NCI-H524 treated with DMSO at 0.1 percent for 48 hours (cell line): ENCODE measurements around the gene RAVER1.
A peak's percentile ranks its signal among the peaks of the same experiment; 100 is the strongest.

Source experiments
- DNase-seq: peaks from one replicate; lab custom pipeline; 2025; lab: John Stamatoyannopoulos, UW

The RAVER1 gene

DNA sequence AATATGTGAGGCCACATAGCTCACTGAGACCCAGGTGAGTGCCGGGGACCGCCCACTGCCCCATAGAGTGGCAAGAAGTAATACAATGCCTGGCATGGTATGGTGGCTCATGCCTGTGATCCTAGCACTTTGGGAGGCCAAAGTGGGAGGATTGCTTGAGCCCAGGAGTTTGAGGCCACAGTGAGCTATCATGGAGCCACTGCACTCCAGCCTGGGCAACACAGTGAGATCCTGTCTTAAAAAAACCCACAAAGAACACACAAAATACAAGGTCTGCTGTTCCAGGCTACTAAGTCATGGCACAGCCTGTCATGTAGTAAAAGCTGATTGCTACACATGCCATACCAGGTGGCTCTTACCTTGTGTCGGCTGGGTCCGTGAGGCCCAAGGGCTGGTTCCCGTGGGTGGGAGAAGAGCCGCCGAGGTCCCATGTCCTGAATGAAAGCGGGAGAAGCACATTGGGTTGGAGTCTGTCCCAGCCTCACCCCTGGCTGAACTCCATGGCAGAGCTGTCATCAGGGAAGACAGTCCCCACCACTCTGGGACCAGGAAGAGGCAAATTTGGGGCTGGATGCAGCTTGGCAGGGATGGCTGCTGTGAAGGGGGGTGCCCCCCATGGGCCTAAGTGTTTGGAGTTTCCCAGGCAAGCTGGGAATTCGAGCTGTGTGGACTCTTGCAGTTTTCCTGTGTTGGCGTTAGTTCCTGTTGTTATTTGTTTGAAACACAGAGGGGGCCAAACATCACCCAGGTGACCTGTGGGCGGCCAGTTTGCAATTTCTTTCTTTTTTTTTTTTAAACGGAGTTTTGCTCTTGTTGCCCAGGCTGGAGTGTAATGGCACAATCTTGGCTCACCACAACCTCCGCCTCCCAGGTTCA lies 14.3 kb downstream of the RAVER1 start:
- DNase-seq: no peak

DNA sequence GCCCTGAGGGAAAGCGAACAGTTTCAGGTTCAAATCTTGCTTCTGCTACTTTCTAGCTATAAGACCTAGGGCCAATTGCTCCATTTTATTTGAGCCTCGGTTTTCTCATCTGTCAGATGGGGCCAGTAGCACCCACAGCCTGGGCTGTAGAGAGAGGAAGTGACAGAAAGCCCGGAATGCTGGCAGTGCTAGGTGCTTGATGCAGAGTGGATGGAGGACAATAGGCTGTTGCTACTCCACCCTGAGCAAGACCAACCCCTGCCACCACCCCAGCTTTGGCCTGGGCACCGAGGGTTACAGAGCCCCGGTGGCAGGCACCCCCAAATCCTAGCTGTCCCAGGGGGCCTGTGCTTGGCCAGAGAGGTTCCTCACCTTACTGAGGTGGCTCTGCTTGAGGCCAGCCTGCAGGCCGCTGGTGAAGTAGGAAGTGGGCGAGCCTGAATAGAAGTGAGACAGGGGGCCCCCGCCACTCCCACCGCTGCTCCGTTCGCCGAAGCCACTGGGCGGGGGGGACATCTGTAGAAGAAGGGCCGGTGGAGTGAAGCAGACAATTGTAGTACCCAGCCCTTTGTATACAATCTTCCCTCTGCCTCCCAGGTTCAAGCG lies 15.4 kb downstream of the RAVER1 start:
- no peak for DNase-seq

DNA sequence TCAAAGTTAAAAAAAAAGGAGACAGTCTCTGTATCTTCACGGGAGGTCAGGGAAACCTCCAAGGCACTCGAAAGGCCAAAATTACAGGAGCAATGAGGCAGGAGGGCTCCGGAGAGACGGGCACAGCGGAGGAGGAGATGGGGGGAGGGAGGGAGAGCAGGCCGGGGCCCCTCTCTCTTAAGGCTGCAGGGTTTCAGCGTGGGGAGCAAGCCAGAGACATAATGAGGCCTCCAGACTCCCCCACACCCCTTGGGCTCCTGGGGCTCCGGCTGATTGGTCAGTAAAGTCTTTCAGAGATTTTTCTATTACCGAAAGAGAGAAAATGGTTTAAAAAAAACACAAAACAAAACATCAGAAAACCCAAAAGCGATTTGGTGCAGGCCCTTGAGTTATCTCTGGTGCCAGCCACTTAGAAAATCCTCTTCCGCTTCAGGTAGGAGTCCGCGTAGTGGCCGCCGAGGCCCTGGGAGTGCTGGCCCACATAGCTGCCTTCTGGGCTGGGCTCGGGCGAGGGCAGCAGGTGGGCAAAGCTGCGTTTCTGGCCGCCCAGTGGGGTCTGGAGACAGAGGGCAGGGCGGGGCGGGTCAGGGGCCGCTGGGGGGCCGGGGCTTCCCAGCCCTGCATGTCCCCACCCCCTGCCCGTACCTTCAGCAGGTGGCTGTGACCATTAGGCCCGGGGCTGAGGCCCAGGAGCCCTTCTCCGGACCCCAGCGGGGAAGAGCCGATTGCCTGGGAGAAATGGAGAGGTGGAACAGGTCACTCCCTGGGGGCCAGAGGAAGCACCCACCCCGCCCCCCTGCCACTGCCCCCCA lies 16.1 kb downstream of the RAVER1 start:
- DNase-seq: no peak

GRCh38 chr19:10316229-10317044 lies 16.9 kb downstream of the RAVER1 start:
- DNase-seq: no peak

DNA sequence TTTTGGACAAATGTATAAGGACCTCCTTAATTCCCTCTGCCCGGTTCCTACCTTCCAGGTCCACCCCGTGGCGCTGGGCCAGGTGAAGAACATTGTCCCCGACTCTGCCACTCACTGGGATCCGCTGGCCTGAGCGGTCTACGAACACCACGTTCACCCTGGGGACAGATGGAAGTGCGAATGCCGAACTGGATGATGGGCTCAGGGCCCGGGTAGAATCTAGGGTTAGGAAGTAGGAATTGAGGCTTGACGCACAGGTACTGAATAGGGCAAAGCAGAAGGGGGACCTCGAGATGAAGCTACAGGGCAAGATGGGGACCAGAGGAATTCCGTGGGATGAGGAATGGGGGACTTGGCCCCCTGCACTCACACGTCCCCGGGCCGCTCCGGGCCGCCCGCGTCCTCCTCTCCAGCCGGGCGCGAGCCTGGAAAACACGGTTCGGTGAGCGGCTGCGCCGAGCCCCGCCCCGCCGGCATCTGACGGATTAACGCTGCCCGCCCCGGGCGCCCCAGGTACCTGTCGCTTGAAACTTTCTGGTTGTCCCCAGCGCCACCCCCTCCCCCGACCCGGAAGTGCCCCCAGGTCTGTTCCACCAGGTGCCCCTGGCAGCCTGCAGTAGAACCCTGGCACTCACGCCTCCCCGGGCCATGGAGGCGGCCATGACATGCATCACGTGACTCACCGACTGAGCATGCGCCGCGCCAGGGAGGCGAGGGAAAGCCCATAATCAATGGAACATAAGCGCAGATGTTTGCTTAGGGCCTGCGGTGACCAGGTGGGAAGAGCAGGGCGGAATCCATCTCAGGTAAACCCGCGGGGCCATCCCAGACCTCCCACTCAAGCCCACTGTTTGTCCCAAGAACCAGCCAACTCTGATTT lies 17.8 kb downstream of the RAVER1 start, which contains the start of gene FDX2:
Gene FDX2, minus strand, starts transcription at position 681 of the 880 bp plus-strand sequence. Its CDS starts 19 bp downstream, at position 662.
- peak; percentile 75 for DNase-seq

DNA sequence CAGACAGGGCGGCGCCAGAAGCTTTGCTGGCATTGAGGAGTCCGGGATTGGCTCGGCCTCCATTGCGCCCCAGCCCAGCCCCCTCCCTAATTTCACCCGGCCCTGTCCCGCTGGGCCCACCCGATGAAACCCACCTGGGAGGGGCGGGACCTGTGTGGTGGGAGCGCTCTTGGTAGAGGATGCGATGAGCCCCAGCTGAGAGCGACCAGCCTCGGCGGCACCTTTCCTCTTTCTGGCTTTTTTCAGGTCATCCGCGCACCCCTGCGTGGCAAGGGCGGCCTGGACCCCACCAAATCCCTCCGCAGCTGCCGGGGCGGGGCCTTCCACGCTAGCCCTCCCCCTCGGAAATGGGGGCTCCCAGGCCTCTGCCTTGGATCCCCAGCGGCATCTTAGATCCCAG lies 23.9 kb downstream of the RAVER1 start, which contains the start of gene ZGLP1:
Gene ZGLP1, minus strand, starts transcription at position 393 of the 400 bp plus-strand sequence.
- DNase-seq: no peak

DNA sequence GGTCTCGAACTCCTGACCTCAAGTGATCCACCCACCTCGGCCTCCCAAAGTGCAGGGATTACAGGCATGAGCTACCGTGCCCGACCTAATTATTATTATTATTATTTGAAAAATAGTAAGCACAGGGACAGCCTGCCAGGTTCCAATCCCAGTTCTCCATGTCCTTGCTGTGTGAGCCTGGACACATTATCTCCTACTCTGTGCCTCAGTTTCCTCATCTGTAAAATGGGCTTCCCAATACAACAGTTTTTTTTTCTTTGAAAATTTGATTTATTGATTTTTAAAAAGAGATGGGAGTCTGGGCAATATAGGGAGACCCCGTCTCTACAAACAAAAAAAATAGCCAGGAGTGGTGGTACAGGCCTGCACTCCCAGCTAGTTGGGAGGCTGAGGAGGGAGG lies 27.0 kb downstream of the RAVER1 start:
- no peak for DNase-seq

- DNase-seq: no peak
These were observed 28.1 kb downstream of the RAVER1 start for GRCh38 chr19:10305139-10305806.

DNA sequence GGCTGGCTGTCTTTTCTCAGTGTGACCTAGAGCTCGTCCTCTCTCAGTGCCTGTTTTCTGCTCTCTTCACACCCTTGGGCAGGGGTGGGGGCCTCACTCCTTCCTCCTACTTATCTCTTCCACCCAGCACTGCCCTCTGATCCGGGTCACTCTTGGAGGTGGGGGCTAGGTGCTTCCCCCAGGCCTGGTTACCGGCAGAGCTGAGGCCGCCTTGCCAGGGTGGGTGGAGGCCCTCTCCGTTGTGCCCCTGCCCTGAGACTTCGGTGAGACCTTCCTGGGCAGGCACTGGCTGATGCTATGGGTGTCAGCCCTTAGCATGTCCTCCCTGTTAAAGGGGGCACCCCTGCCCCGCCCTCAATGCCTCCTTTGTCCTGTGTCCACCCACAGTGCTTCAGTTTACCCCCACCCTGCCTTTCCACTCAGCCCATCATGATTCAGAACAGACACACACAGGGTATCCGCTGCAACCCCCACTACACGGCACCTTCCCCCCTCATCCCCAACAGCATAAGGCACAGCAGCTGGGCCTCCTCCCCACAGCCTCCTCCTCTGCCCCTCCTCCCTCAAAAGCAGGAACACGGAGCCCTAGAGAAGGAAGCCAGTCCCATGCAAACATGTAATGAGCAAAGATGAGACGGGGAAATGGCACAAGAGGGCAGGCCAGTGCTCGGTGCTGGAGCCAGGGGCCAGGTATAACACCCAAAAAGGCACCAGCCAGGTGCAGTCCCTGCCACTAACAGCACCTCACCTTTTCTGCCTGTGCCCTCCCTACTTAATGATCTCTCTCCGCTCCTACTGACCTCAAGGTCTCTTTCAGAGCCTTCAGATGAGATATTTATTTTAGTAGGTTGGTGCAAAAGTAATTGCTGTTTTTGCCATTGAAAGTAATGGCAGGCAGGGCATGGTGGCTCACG lies 33.5 kb downstream of the RAVER1 start:
- DNase-seq: no peak

DNA sequence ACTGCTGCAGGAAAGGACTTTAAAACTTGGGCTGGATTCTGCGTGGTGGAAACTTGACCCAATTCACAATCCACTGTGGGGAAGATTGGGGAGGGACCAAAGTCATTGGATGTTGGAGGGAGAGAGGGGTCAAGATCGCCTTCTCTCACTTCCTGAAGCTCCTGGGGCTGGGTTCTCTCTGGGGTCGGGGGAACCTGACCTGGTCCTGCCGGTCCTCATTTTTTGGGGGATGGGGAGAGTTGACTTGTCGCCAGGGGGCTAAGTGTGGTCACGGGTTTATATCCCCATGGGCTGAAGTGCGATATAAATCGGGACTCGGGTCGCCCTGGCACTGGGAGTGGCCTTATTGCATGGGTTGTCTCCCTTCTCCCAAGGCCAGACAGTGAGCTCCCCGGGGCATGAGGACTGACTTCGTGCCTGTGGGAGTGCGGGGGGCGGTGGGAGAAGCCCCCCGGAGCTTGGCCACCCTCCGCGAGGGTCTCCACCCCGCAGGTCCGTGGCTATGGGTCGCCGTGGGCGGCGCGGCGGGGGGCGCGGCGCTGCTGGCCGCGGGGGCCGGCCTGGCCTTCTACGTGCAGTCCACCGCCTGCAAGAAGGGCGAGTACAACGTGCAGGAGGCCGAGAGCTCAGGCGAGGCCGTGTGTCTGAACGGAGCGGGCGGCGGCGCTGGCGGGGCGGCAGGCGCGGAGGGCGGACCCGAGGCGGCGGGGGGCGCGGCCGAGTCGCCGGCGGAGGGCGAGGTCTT lies 37.3 kb downstream of the RAVER1 start:
- DNase-seq: no peak

- DNase-seq: no peak
These were observed 38.0 kb downstream of the RAVER1 start for GRCh38 chr19:10295305-10295846.

DNA sequence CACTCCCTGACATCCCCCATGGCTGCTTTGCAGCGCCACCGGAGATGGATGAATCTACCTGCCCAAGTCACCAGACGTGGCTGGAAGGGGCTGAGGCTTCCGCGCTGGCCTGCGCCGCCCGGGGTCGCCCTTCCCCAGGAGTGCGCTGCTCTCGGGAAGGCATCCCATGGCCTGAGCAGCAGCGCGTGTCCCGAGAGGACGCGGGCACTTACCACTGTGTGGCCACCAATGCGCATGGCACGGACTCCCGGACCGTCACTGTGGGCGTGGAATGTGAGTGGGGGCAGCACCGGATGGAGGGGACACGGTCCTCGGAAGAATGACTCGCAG lies 39.0 kb downstream of the RAVER1 start:
- no peak for DNase-seq

- DNase-seq: no peak
These were observed 39.5 kb downstream of the RAVER1 start for GRCh38 chr19:10293637-10294367.

DNA sequence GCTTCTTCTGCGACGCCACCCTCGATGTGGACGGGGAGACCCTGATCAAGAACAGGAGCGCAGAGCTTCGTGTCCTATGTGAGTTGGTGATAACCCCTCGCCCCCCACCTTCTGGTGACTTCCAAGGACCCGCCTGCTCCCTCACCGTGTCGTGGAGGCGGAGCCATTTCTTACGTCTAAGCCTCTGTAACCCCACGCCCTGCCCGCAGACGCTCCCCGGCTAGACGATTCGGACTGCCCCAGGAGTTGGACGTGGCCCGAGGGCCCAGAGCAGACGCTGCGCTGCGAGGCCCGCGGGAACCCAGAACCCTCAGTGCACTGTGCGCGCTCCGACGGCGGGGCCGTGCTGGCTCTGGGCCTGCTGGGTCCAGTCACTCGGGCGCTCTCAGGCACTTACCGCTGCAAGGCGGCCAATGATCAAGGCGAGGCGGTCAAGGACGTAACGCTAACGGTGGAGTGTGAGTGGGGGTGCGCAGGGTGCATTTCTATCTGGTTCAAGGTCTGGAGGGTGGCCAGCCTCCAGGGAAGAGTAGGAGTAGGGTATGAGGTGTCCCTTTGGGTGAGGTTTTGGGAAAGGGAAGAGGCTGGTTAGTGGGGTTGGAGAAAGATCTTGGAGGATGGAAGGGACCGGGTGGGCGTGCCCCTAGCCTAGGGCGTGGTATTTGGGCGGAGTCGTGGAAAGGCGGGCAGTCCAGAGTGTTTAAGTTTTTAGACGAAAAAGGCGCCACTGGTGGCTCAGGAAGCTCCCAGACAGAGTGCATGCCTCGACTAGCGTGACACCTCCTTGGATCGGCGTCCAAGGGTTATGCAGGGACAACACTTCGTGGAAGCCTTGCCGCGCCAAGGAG lies 40.3 kb downstream of the RAVER1 start:
- no peak for DNase-seq

- DNase-seq: no peak
These were observed 41.0 kb downstream of the RAVER1 start for GRCh38 chr19:10292206-10292788.
